HEK293 (cell line): Measurements from ENCODE around the gene NDUFS7.

Source experiments
- INSM2 ChIP-seq: fragments of 450-650 bp; formaldehyde crosslinking; IDR thresholded peaks from 2 replicates; pipeline ENCODE4 v1.5.1; 2016; ENCODE audit warnings: missing biosample characterization, missing genetic modification characterization
- KLF1 ChIP-seq: fragments of 450-650 bp; formaldehyde crosslinking; IDR thresholded peaks from 2 replicates; pipeline ENCODE4 v1.5.1; 2016; ENCODE audit warnings: missing biosample characterization, missing genetic modification characterization
- KLF17 ChIP-seq: fragments of 450-650 bp; formaldehyde crosslinking; IDR thresholded peaks from 2 replicates; pipeline ENCODE4 v1.5.1; 2016; ENCODE audit warnings: missing biosample characterization, missing genetic modification characterization
- KLF8 ChIP-seq: fragments of 450-650 bp; formaldehyde crosslinking; IDR thresholded peaks from 2 replicates; pipeline ENCODE4 v1.5.1; 2016; ENCODE audit warnings: missing biosample characterization, missing genetic modification characterization
- MYNN ChIP-seq: fragments of 450-650 bp; formaldehyde crosslinking; IDR thresholded peaks from 2 replicates; pipeline ENCODE4 v1.5.1; 2016; ENCODE audit warnings: missing biosample characterization, missing genetic modification characterization, borderline replicate concordance
- RBAK ChIP-seq: fragments of 450-650 bp; formaldehyde crosslinking; IDR thresholded peaks from 2 replicates; pipeline ENCODE4 v1.5.1; 2016; ENCODE audit warnings: missing biosample characterization, missing genetic modification characterization
- SCRT1 ChIP-seq: fragments of 450-650 bp; formaldehyde crosslinking; IDR thresholded peaks from 2 replicates; pipeline ENCODE4 v1.5.1; 2016; ENCODE audit warnings: missing biosample characterization, missing genetic modification characterization, borderline replicate concordance
- SCRT2 ChIP-seq: fragments of 450-650 bp; formaldehyde crosslinking; IDR thresholded peaks from 2 replicates; pipeline ENCODE4 v1.5.1; 2016; ENCODE audit warnings: missing biosample characterization, missing genetic modification characterization
- SP2 ChIP-seq: fragments of 450-650 bp; formaldehyde crosslinking; IDR thresholded peaks from 2 replicates; pipeline ENCODE4 v1.5.1; 2016; ENCODE audit warnings: missing biosample characterization, missing genetic modification characterization
- TCF7L2 ChIP-seq: IDR thresholded peaks from 2 replicates; pipeline ENCODE4 v1.6.1; 2011; ENCODE audit warnings: low read depth, mild to moderate bottlenecking, inconsistent platforms, low read length, moderate library complexity, borderline replicate concordance
- ZBTB20 ChIP-seq: fragments of 450-650 bp; formaldehyde crosslinking; IDR thresholded peaks from 2 replicates; pipeline ENCODE4 v1.5.1; 2016; ENCODE audit warnings: missing biosample characterization, missing genetic modification characterization
- ZBTB44 ChIP-seq: fragments of 450-650 bp; IDR thresholded peaks from 2 replicates; pipeline ENCODE4 v1.5.1; 2018; ENCODE audit warnings: missing biosample characterization, mild to moderate bottlenecking, missing genetic modification characterization
- ZBTB7A ChIP-seq: fragments of 450-650 bp; formaldehyde crosslinking; IDR thresholded peaks from 2 replicates; pipeline ENCODE4 v1.5.1; 2016; ENCODE audit warnings: low read depth, missing biosample characterization, missing genetic modification characterization
- ZBTB8A ChIP-seq: fragments of 450-650 bp; formaldehyde crosslinking; IDR thresholded peaks from 2 replicates; pipeline ENCODE4 v1.5.1; 2016; ENCODE audit warnings: missing biosample characterization, missing genetic modification characterization
- ZFP69B ChIP-seq: fragments of 450-650 bp; formaldehyde crosslinking; IDR thresholded peaks from 2 replicates; pipeline ENCODE4 v1.5.1; 2016; ENCODE audit warnings: missing biosample characterization, missing genetic modification characterization
- ZIC2 ChIP-seq: fragments of 450-650 bp; formaldehyde crosslinking; IDR thresholded peaks from 2 replicates; pipeline ENCODE4 v1.5.1; 2016; ENCODE audit warnings: missing biosample characterization, missing genetic modification characterization
- ZNF133 ChIP-seq: fragments of 450-650 bp; formaldehyde crosslinking; IDR thresholded peaks from 2 replicates; pipeline ENCODE4 v1.5.1; 2016; ENCODE audit warnings: missing biosample characterization, missing genetic modification characterization
- ZNF148 ChIP-seq: fragments of 450-650 bp; formaldehyde crosslinking; IDR thresholded peaks from 2 replicates; pipeline ENCODE4 v1.5.0; 2017; ENCODE audit warnings: missing biosample characterization, missing genetic modification characterization, borderline replicate concordance
- ZNF19 ChIP-seq: fragments of 450-650 bp; formaldehyde crosslinking; IDR thresholded peaks from 2 replicates; pipeline ENCODE4; 2016; ENCODE audit warnings: missing biosample characterization, missing genetic modification characterization, low read depth
- ZNF2 ChIP-seq: fragments of 450-650 bp; formaldehyde crosslinking; IDR thresholded peaks from 2 replicates; pipeline ENCODE4 v1.5.1; 2016; ENCODE audit warnings: missing biosample characterization, missing genetic modification characterization
- ZNF239 ChIP-seq: fragments of 450-650 bp; formaldehyde crosslinking; IDR thresholded peaks from 2 replicates; pipeline ENCODE4 v1.5.1; 2016; ENCODE audit warnings: missing biosample characterization, missing genetic modification characterization
- ZNF292 ChIP-seq: fragments of 450-650 bp; formaldehyde crosslinking; IDR thresholded peaks from 2 replicates; pipeline ENCODE4 v1.5.1; 2016; ENCODE audit warnings: low read depth, missing biosample characterization, missing genetic modification characterization, borderline replicate concordance
- ZNF341 ChIP-seq: fragments of 450-650 bp; formaldehyde crosslinking; IDR thresholded peaks from 2 replicates; pipeline ENCODE4; 2016; ENCODE audit warnings: low read depth, missing biosample characterization, missing genetic modification characterization
- ZNF488 ChIP-seq: fragments of 450-650 bp; formaldehyde crosslinking; IDR thresholded peaks from 2 replicates; pipeline ENCODE4 v1.5.1; 2016; ENCODE audit warnings: missing biosample characterization, missing genetic modification characterization
- ZNF529 ChIP-seq: fragments of 450-650 bp; formaldehyde crosslinking; IDR thresholded peaks from 2 replicates; pipeline ENCODE4 v1.5.1; 2017; ENCODE audit warnings: missing genetic modification characterization, missing biosample characterization; ENCODE audit not compliant: insufficient replicate concordance
- ZNF561 ChIP-seq: fragments of 450-650 bp; IDR thresholded peaks from 2 replicates; pipeline ENCODE4 v1.5.1; 2018; ENCODE audit warnings: missing biosample characterization, missing genetic modification characterization, borderline replicate concordance
- ZNF580 ChIP-seq: fragments of 450-650 bp; formaldehyde crosslinking; IDR thresholded peaks from 2 replicates; pipeline ENCODE4 v1.5.1; 2016; ENCODE audit warnings: missing biosample characterization, missing genetic modification characterization
- ZNF768 ChIP-seq: fragments of 450-650 bp; formaldehyde crosslinking; IDR thresholded peaks from 2 replicates; pipeline ENCODE4 v1.5.1; 2018; ENCODE audit warnings: missing biosample characterization, mild to moderate bottlenecking, missing genetic modification characterization
- ZNF791 ChIP-seq: fragments of 450-650 bp; formaldehyde crosslinking; IDR thresholded peaks from 2 replicates; pipeline ENCODE4 v1.5.1; 2016; ENCODE audit warnings: missing biosample characterization, missing genetic modification characterization
- ZNF837 ChIP-seq: fragments of 450-650 bp; formaldehyde crosslinking; IDR thresholded peaks from 2 replicates; pipeline ENCODE4 v1.5.1; 2016; ENCODE audit warnings: missing biosample characterization, missing genetic modification characterization
- ZSCAN30 ChIP-seq: fragments of 450-650 bp; IDR thresholded peaks from 2 replicates; pipeline ENCODE4 v1.5.1; 2018; ENCODE audit warnings: missing biosample characterization, mild to moderate bottlenecking, missing genetic modification characterization, moderate library complexity

The NDUFS7 gene

GRCh38 chr19:1396019-1396767 lies 12.5 kb downstream of the NDUFS7 start (continued):
- TF ChIP-seq ZBTB44 (tag by site-specific recombination) (no peak), ZSCAN30 (tag by site-specific recombination) (no peak), ZFP69B (0 out of 2 replicates have a peak, but pooled peaks have one; percentile 24), ZNF837 (no peak), SCRT2 (tag by site-specific recombination) (no peak), INSM2 (tag by site-specific recombination) (no peak), KLF1 (tag by site-specific recombination) (peak; percentile 96), ZNF791 (tag by site-specific recombination) (no peak), SP2 (peak; percentile 73), KLF17 (tag by site-specific recombination) (peak; percentile 60), ZNF19 (tag by site-specific recombination) (no peak), ZNF580 (no peak), KLF8 (peak; percentile 19; the same call in 1 of the 2 replicates), ZIC2 (peak; percentile 78), ZNF148 (tag by site-specific recombination) (no peak), ZNF529 (tag by site-specific recombination) (no peak), RBAK (no peak), ZNF561 (tag by site-specific recombination) (no peak), ZNF768 (no peak), ZNF239 (tag by site-specific recombination) (no peak), ZBTB20 (tag by site-specific recombination) (no peak), ZBTB7A (tag by site-specific recombination) (no peak), ZNF2 (0 out of 2 replicates have a peak, but pooled peaks have one; percentile 30), ZNF341 (tag by site-specific recombination) (peak; percentile 48; the same call in 1 of the 2 replicates), SCRT1 (tag by site-specific recombination) (no peak), ZBTB8A (peak; percentile 23), MYNN (no peak), ZNF133 (tag by site-specific recombination) (no peak), TCF7L2 (no peak), ZNF488 (tag by site-specific recombination) (no peak), ZNF292 (tag by site-specific recombination) (no peak)
